ENCODE data around the gene TTC34. TPM values are rescaled to one million over a fixed set of nuclear protein-coding genes. Genes with fewer than 3 reads are reported as not detected.

The TTC34 gene
- total and polyA plus RNA-seq, 10 of the 15 experiments (the other 5 are each of a cell fraction or from before 2014, with no cell fraction given): 0.03 to 0.49 (median 0.05) TPM; not detected in 2

DNA sequence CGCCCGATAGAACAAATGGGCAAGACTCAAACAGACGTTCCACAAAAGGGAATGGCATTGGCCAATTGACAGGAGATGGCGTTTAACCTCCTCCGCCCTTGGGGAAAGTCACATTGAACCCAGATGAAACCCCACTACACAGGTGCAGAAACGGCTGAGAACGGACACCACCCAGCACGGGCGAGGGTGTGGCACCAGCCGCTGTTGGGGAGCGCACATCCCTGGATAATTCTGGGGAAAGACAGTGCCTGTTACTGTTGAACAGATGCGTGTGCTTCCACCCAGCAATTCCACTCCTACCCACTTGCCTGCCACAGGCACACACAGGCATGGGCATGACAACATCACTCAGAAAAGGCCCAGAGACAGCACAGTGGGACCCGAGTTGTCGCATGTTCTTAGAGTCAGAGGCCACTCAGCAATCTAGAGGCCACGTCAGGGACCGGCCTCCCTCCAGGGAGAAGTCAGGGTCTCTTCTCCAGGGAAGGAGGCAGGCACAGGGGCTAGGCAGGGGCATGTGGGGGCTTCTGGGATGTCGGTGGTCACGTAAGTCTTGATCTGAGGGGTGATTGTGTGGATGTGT, 199.7 kb downstream of the TTC34 start:
- no peak overlapping the region for H3K9ac ChIP-seq (ENCODE audit: control insufficient read depth, insufficient read depth, low read length)
- ChIA-PET RAD21 (ENCODE audit: unreplicated experiment) (no interaction called here), CTCF (no interaction called here), SMC1A (ENCODE audit: uncharacterized antibody, unreplicated experiment) (no interaction called here), POLR2A (no interaction called here)
- BruUV-seq (replicated peaks): no TSS peak
- TF ChIP-seq, protein P1, sequence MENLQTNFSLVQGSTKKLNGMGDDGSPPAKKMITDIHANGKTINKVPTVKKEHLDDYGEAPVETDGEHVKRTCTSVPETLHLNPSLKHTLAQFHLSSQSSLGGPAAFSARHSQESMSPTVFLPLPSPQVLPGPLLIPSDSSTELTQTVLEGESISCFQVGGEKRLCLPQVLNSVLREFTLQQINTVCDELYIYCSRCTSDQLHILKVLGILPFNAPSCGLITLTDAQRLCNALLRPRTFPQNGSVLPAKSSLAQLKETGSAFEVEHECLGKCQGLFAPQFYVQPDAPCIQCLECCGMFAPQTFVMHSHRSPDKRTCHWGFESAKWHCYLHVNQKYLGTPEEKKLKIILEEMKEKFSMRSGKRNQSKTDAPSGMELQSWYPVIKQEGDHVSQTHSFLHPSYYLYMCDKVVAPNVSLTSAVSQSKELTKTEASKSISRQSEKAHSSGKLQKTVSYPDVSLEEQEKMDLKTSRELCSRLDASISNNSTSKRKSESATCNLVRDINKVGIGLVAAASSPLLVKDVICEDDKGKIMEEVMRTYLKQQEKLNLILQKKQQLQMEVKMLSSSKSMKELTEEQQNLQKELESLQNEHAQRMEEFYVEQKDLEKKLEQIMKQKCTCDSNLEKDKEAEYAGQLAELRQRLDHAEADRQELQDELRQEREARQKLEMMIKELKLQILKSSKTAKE (IDR thresholded peaks at IDR 0.05; ENCODE audit: low read depth, poor library complexity, severe bottlenecking): no peak
- TF ChIP-seq CHD1 (IDR thresholded peaks at IDR 0.05; ENCODE audit: low read depth, low read length) (no peak), ZNF207 (IDR thresholded peaks at IDR 0.05; ENCODE audit: borderline replicate concordance) (no peak), ZNF384 (IDR thresholded peaks at IDR 0.05; ENCODE audit: borderline replicate concordance, low read depth, low read length) (no peak)
- TF ChIP-seq, protein P2, sequence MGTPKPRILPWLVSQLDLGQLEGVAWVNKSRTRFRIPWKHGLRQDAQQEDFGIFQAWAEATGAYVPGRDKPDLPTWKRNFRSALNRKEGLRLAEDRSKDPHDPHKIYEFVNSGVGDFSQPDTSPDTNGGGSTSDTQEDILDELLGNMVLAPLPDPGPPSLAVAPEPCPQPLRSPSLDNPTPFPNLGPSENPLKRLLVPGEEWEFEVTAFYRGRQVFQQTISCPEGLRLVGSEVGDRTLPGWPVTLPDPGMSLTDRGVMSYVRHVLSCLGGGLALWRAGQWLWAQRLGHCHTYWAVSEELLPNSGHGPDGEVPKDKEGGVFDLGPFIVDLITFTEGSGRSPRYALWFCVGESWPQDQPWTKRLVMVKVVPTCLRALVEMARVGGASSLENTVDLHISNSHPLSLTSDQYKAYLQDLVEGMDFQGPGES (IDR thresholded peaks at IDR 0.05): no peak
- no peaks in the 10 kb centered on the region for H3K79me2 ChIP-seq (ENCODE audit: control insufficient read depth, insufficient read depth, low read length)
- no peaks in the 10 kb centered on the region for H3K36me3 ChIP-seq (ENCODE audit: control insufficient read depth in 2 of 2, insufficient read depth in 2 of 2, low read length in 1 of 2)
- H3K4me3 ChIP-seq: no peak overlapping the region
- no peak overlapping the region for H3K4me2 ChIP-seq (ENCODE audit: control insufficient read depth, insufficient read depth)
- 49% methylated on average over 18 of the region's 18 CpGs for WGBS (ENCODE audit: insufficient coverage, insufficient replicate concordance, low lambda C conversion rate, missing lambda C conversion rate)
- H3K27ac ChIP-seq (ENCODE audit: control insufficient read depth, insufficient read depth): no peak overlapping the region
- in situ Hi-C loops (cut with MboI) (no loop called here), intact Hi-C loops (cut with micrococcal nuclease; ENCODE audit: unreplicated experiment) (no loop called here)
- no peak for ATAC-seq
- H4K20me1 ChIP-seq (ENCODE audit: control insufficient read depth, insufficient read depth): no peaks in the 10 kb centered on the region
- no peaks in the 10 kb centered on the region for H3K27me3 ChIP-seq (replicated peaks in 1 of 2; ENCODE audit: control insufficient read depth in 2 of 2, insufficient read depth in 2 of 2, low read length in 1 of 2)
- H3K9me3 ChIP-seq (replicated peaks; ENCODE audit: control insufficient read depth, insufficient read depth, low read length): no peaks in the 10 kb centered on the region
- H3K4me1 ChIP-seq (ENCODE audit: control insufficient read depth, insufficient read depth, low read length): no peaks in the 10 kb centered on the region
- no peak for DNase-seq (ENCODE audit: low read depth, low spot score)
- no peak for FAIRE-seq
- H2AFZ ChIP-seq (ENCODE audit: control insufficient read depth, low read depth, low read length): no peak overlapping the region

Measured in GM12878 (cell line).